GM18505 (cell line): ENCODE results near the gene FAAP100.

ENCODE experiments used
- ATAC-seq: cut with Tn5 transposase; IDR thresholded peaks from one replicate; pipeline ENCODE4 v1.9.1; 2021; ENCODE audit not compliant: unreplicated experiment
- POLR2A ChIP-seq: IDR thresholded peaks from 4 replicates; pipeline ENCODE4 v1.6.1; 2011; ENCODE audit warnings: borderline replicate concordance; ENCODE audit not compliant: insufficient read depth, insufficient read length; ENCODE audit errors: extremely low read depth

The FAAP100 gene

DNA sequence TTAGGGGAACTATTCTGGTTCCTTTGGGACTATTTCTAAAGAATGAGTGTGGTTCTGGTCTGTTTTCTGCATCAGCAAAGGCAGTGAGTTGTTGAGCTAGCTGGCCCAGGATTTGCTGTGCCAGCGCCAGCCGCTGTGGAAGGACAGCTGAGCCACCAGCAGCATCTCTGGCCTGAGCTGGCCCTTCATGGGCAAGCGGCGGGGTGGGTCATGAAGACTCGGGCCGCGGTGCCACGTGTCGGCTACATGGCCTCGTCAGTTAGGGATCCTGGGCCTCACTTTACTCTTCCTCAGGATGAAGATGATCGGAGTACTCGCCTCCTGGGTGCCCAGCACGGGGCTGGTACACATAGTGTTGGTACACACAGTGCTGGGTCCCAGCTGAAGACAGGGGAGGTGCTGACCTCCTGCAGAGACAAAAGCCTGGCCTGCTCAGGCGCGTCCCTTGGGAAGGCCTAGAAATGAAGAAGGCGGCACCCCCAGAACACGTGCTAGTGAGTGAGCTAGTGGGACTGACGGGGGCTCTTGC is 17.9 kb upstream of the FAAP100 start:
- TF ChIP-seq POLR2A = no peak
- no peak for ATAC-seq

DNA sequence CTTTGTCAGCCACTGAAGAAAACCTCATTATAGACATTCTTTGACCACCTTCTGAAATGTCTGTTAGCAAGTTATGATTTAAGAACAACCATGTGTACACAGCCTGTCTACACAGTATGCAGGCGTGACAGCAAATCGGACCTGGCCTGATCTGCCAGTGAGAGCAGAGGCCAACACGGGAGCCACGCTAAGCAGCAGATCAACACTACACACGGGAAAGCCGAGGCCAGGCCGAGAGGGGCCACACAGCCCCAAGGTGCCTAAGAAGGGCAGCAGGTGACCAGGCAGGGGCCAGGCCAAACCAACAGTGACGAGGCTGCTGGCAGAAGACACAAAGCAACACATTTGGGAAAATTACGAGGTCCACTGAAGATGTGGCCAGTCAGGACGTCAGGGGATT is 16.3 kb upstream of the FAAP100 start:
- ATAC-seq = no peak
- TF ChIP-seq POLR2A = no peak

DNA sequence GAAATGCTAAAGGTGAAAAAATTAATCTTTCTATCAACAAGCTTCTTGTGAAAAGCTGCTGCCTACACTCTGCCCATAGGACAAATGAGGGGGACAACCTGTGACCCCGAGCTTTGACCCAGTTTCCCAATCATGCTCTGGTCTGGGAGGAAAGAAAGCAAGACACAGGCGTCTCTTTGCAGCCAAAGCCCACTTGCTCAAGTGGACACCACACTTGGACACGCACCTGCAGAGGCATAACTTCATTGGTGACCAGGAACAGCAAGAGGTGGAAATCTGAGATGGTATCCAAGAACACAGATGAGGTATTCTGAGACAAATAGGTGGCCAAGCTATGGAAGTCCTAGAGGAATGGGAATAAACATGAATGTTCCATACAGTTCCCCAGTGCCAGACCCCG is 15.0 kb upstream of the FAAP100 start:
- no peak for ATAC-seq
- TF ChIP-seq POLR2A = no peak

- no peak for ATAC-seq
- no peak for TF ChIP-seq POLR2A
Observed at GRCh38 chr17:81566461-81567126, 14.4 kb upstream of the FAAP100 start.

DNA sequence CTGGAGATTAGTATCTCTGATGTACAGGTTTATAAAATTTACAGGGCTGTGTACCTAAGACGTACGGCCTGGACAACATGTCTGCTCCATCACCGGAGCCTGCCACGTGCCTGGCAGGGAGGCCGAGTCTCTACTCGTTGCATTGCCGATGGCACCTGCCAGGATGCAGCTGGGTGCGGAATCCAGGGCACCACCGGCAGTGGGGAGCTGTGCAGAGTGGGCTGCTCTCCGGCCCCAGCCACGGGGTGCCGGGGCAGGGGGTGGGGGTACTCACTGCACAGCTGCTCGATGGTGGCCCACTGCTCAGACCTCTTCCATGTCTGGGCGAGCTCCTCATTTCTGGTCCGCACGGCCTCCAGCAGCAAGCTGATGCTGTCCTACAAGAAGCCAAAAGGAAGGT is 13.1 kb upstream of the FAAP100 start:
- no peak for ATAC-seq
- TF ChIP-seq POLR2A = no peak

DNA sequence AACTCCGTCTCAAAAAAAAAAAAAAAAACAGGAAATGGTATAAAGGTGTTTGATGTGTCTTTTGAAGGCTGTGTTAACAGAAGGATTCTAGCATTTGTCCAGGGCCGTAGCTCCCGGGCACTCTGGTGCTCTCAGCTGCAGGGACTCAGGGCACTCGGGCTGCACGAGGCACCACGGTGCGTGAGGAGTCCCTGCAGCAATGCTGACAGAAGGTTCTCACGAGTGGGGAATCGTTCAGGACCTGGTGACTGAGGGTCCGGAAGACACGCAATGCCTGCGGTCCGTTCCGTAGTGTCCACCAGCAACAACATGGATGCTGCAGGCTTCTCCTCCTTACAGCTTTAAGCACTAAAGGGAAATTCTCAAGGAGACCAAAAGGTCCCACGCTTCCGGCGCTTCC is 12.6 kb upstream of the FAAP100 start:
- no peak for ATAC-seq
- no peak for TF ChIP-seq POLR2A

- ATAC-seq = no peak
- TF ChIP-seq POLR2A = no peak
Observed at GRCh38 chr17:81563861-81564586, 11.9 kb upstream of the FAAP100 start.

DNA sequence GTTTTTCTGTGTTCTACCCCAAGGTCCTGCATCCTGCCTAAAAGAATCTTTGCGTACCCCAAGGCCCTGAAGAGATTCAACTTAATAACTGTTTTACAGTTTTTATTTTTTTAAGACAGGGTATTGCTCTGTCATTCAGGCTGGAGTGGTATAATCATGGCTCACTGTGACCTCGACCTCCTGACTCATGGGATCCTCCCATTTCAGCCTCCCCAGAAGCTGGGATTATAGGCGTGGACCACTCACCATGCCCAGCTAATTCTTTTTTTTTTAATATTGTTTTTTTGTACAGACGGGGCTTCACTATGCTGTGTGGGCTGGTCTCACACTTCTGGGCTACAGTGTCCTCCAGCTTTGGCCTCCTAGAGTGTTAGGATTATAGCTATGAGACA is 9.3 kb upstream of the FAAP100 start:
- ATAC-seq = no peak
- TF ChIP-seq POLR2A = no peak

- TF ChIP-seq POLR2A = no peak
Observed at GRCh38 chr17:81558941-81559806, 7.0 kb upstream of the FAAP100 start.

GRCh38 chr17:81558115-81558468 is 5.9 kb upstream of the FAAP100 start:
- no peak for ATAC-seq
- TF ChIP-seq POLR2A = no peak

More at GRCh38 chr17:81558941-81559806, 7.0 kb upstream of the FAAP100 start:
- ATAC-seq = no peak

GRCh38 chr17:81557276-81558114 is 5.3 kb upstream of the FAAP100 start:
- ATAC-seq = no peak
- TF ChIP-seq POLR2A = peak; percentile 17

DNA sequence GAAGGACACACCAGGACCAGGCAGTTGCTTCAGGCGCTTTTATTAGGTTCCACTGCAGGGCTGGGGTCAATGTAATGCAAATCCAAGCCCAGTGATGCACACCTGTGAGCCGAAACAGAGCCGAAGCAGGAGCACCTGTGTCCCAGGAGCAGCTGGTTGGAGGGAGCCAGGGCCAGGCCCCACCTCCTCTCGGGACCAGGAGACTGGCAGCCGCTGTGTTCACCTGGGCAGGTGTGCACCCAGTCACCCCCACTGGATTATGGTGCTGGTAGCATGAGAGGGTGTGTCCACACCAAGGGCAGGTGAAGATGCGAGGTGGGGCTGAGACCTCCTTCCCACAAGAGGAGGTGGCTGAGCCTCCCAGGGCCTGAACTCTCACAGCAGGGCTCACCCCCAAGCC is 4.7 kb upstream of the FAAP100 start:
- no peak for TF ChIP-seq POLR2A
- ATAC-seq = no peak
